Lower leg skin (tissue), 4 donors: ENCODE data around the gene ZNF19. TPM values are rescaled to one million over a fixed set of nuclear protein-coding genes. Genes with fewer than 3 reads are reported as not detected.

Experiments
- DNase-seq, 2 donors: peaks; one replicate each; pipeline ENCODE4 v3.0.0-alpha.2; 2019; ENCODE audit warnings: low spot score in 2 of 2
- H3K4me3 ChIP-seq: fragments of 200-600 bp; sonication (generic); 2 replicates; pipeline ENCODE4 v1.5.1; 2017; ENCODE audit warnings: mild to moderate bottlenecking, low read depth; ENCODE audit not compliant: poor library complexity, severe bottlenecking
- CTCF ChIP-seq, 3 donors: fragments of 450-650 bp; IDR thresholded peaks; one replicate each; pipeline ENCODE4 v1.5.1; 2016; ENCODE audit warnings: antibody characterized with exemption in 3 of 3, mild to moderate bottlenecking in 3 of 3, moderate library complexity in 2 of 3
- POLR2A ChIP-seq, 2 donors: fragments of 450-650 bp; IDR thresholded peaks; one replicate each; pipeline ENCODE4 v1.6.1; 2016 to 2017; ENCODE audit warnings: antibody characterized with exemption in 2 of 2, mild to moderate bottlenecking in 1 of 2, moderate library complexity in 1 of 2
- WGBS, 2 donors: methylation state at CpG; one replicate each; pipeline ENCODE4 v1.1.5; 2018; 5-methylcytosine and 5-hydroxymethylcytosine counted together
- intact Hi-C: fragments of 100-400 bp; cut with DNase I; formaldehyde crosslinking; loops from one replicate; pipeline ENCODE4 v1.15.0; 2023; ENCODE audit warnings: low total_unique reads
- total RNA-seq, 4 donors: library from RNA; depleted of rRNA; stranded (reverse); fragments of >200 nt; gene quantifications; one replicate each; pipeline ENCODE4 v1.1.0, GENCODE V29; 2016

ZNF19 gene
- total RNA-seq, 4 donors from 2014 or later: 0.84 to 4.2 (median 2.5) TPM

- no peak for DNase-seq
- H3K4me3 ChIP-seq: no peak overlapping the region
- TF ChIP-seq POLR2A (IDR thresholded peaks at IDR 0.05): no peak
- TF ChIP-seq CTCF (IDR thresholded peaks at IDR 0.05): no peak
- 81 to 86% methylated on average over 14 of the region's 14 CpGs for WGBS, 2 donors
- intact Hi-C loops: no loop called here
These were observed 57.9 kb downstream of the ZNF19 start for GRCh38 chr16:71431176-71431575.

- no peak overlapping the region for H3K4me3 ChIP-seq
- intact Hi-C loops: no loop called here
- TF ChIP-seq CTCF (IDR thresholded peaks at IDR 0.05) (no peak), POLR2A (IDR thresholded peaks at IDR 0.05) (no peak)
- WGBS, 2 donors: 73 to 78% methylated on average over 6 of the region's 6 CpGs
- DNase-seq: no peak
These were observed 58.4 kb downstream of the ZNF19 start for GRCh38 chr16:71430744-71431143.

GRCh38 chr16:71429581-71429980 is 59.5 kb downstream of the ZNF19 start:
- TF ChIP-seq CTCF (IDR thresholded peaks at IDR 0.05): no peak
- no peak for TF ChIP-seq POLR2A (IDR thresholded peaks at IDR 0.05)
- 77 to 79% methylated on average over 3 of the region's 3 CpGs for WGBS, 2 donors
- no peak overlapping the region for H3K4me3 ChIP-seq
- intact Hi-C loops: no loop called here
- DNase-seq: no peak

- 79 to 81% methylated on average over 2 of the region's 2 CpGs for WGBS, 2 donors
- no peak for DNase-seq
- no peak overlapping the region for H3K4me3 ChIP-seq
- TF ChIP-seq POLR2A (IDR thresholded peaks at IDR 0.05) (no peak), CTCF (IDR thresholded peaks at IDR 0.05) (no peak)
- intact Hi-C loops: no loop called here
These were observed 60.2 kb downstream of the ZNF19 start for GRCh38 chr16:71428883-71429282.

- H3K4me3 ChIP-seq: no peak overlapping the region
- intact Hi-C loops: no loop called here
- TF ChIP-seq CTCF (IDR thresholded peaks at IDR 0.05) (no peak), POLR2A (IDR thresholded peaks at IDR 0.05) (no peak)
These were observed 60.7 kb downstream of the ZNF19 start for GRCh38 chr16:71428385-71428784.

GRCh38 chr16:71426880-71427615 is 62.1 kb downstream of the ZNF19 start:
- intact Hi-C loops: no loop called here

More at GRCh38 chr16:71428385-71428784, 60.7 kb downstream of the ZNF19 start:
- DNase-seq: no peak

More at GRCh38 chr16:71426880-71427615, 62.1 kb downstream of the ZNF19 start:
- no peak for DNase-seq
- TF ChIP-seq POLR2A (IDR thresholded peaks at IDR 0.05) (no peak), CTCF (IDR thresholded peaks at IDR 0.05) (no peak)
- no peak overlapping the region for H3K4me3 ChIP-seq
- 60 to 72% methylated on average over 12 of the region's 12 CpGs for WGBS, 2 donors
